H1 (cell line): ENCODE results near the gene PHLPP1. TPM values are rescaled to one million over a fixed set of nuclear protein-coding genes. Genes with fewer than 3 reads are reported as not detected.

Source experiments
- CTCF ChIA-PET: fragments of 300-600 bp; sonication (Branson Sonifier 250); formaldehyde crosslinking; loops from one replicate; lab custom pipeline; 2021; ENCODE audit not compliant: partially characterized antibody; lab: Charles Lee
- POLR2A ChIA-PET: fragments of 300-600 bp; sonication (Branson Sonifier 250); formaldehyde crosslinking; loops from one replicate; lab custom pipeline; 2021; ENCODE audit warnings: inconsistent platforms; ENCODE audit not compliant: partially characterized antibody; lab: Charles Lee
- DNase-seq, 2 experiments: peaks; one replicate each; pipeline versions ENCODE4 v3.0.0 to v3.0.0-alpha.2; 2010 to 2022; ENCODE audit warnings: low spot score in 2 of 2, low read depth in 1 of 2, mixed read lengths in 1 of 2
- FAIRE-seq: peaks from 2 replicates; lab custom pipeline; 2011; peaks lifted over from hg19 to GRCh38; lab: Jason Lieb, UNC
- H2AFZ ChIP-seq: 2 replicates; pipeline ENCODE4 v1.8.1; 2012; ENCODE audit warnings: low read length, inconsistent platforms
- H2AK5ac ChIP-seq: 2 replicates; pipeline ENCODE4 v1.6.1; 2013; ENCODE audit warnings: low read depth, low read length
- H2BK120ac ChIP-seq: replicated peaks from 2 replicates; pipeline ENCODE3; 2013; ENCODE audit warnings: low read depth, low read length, inconsistent platforms
- H2BK12ac ChIP-seq: 2 replicates; pipeline ENCODE4 v1.6.1; 2013; ENCODE audit warnings: low read depth, low read length
- H2BK15ac ChIP-seq: 2 replicates; pipeline ENCODE4 v1.6.1; 2013; ENCODE audit warnings: low read length
- H2BK20ac ChIP-seq: 2 replicates; pipeline ENCODE4 v1.6.1; 2013; ENCODE audit warnings: low read length
- H2BK5ac ChIP-seq: 2 replicates; pipeline ENCODE4 v1.6.1; 2013; ENCODE audit warnings: low read depth, low read length
- H3K14ac ChIP-seq: 2 replicates; pipeline ENCODE4 v1.6.1; 2013; ENCODE audit warnings: inconsistent platforms; ENCODE audit not compliant: insufficient read length
- H3K18ac ChIP-seq: 2 replicates; pipeline ENCODE4 v1.6.1; 2013; ENCODE audit warnings: low read length; ENCODE audit errors: extremely low read depth
- H3K23ac ChIP-seq: 2 replicates; pipeline ENCODE4 v1.6.1; 2013; ENCODE audit warnings: inconsistent platforms; ENCODE audit not compliant: insufficient read length
- H3K23me2 ChIP-seq: 2 replicates; pipeline ENCODE4 v1.6.1; 2013; ENCODE audit warnings: low read depth, low read length
- H3K27ac ChIP-seq: 2 replicates; pipeline ENCODE4 v1.6.1; 2011; ENCODE audit warnings: low read depth, low read length, inconsistent platforms
- H3K27me3 ChIP-seq, 4 experiments: replicated peaks in 1 of 4; 1 replicate in 1 of 4; 2 replicates in 3 of 4; pipeline versions ENCODE4 v1.6.1 to v1.8.1; 2011 to 2013; ENCODE audit warnings: low read length in 3 of 4, mild to moderate bottlenecking in 3 of 4, inconsistent platforms in 2 of 4, mixed read lengths in 2 of 4, moderate library complexity in 1 of 4; ENCODE audit not compliant: control insufficient read depth in 3 of 4, insufficient read depth in 3 of 4; ENCODE audit errors: extremely low read depth in 1 of 4
- H3K36me3 ChIP-seq, 4 experiments: 2 replicates each; pipeline versions ENCODE4 v1.6.1 to v1.8.1; 2011 to 2013; ENCODE audit warnings: mild to moderate bottlenecking in 4 of 4, low read length in 3 of 4, moderate library complexity in 2 of 4, control low read depth in 1 of 4, inconsistent platforms in 1 of 4; ENCODE audit not compliant: insufficient read depth in 4 of 4, control insufficient read depth in 2 of 4
- H3K4ac ChIP-seq: replicated peaks from 2 replicates; pipeline ENCODE3; 2013; ENCODE audit warnings: low read length, low read depth, mixed read lengths, inconsistent platforms; ENCODE audit not compliant: insufficient read length
- H3K4me1 ChIP-seq, 4 experiments: replicated peaks in 1 of 4; 1 replicate in 1 of 4; 2 replicates in 3 of 4; pipeline versions ENCODE4 v1.6.1 to v1.8.1; 2011 to 2013; ENCODE audit warnings: low read length in 3 of 4, inconsistent platforms in 2 of 4, mixed read lengths in 1 of 4; ENCODE audit not compliant: insufficient read depth in 4 of 4, control insufficient read depth in 3 of 4
- H3K4me2 ChIP-seq, 2 experiments: 2 replicates each; pipeline versions ENCODE4 v1.6.1 to v1.8.1; 2011 to 2013; ENCODE audit warnings: low read depth in 2 of 2, low read length in 2 of 2, control low read depth in 1 of 2, inconsistent platforms in 1 of 2, mild to moderate bottlenecking in 1 of 2; ENCODE audit not compliant: insufficient read depth in 1 of 2
- H3K4me3 ChIP-seq, 4 experiments: fragments of 200-600, 300-600 bp in 1 of 4; sonication (generic), shearing (Covaris generic), sonication (Bioruptor Twin) in 1 of 4; 2 replicates each; pipeline versions ENCODE4 v1.5.1 to v1.8.1; 2011 to 2016; ENCODE audit warnings: low read length in 4 of 4, low read depth in 3 of 4, control low read depth in 2 of 4, inconsistent platforms in 2 of 4, mild to moderate bottlenecking in 2 of 4, mixed read lengths in 1 of 4, moderate library complexity in 1 of 4; ENCODE audit not compliant: insufficient read depth in 2 of 4; ENCODE audit errors: extremely low read depth in 1 of 4
- H3K56ac ChIP-seq: replicated peaks from 2 replicates; pipeline ENCODE3; 2013; ENCODE audit warnings: low read depth, mild to moderate bottlenecking, mixed read lengths, low read length, inconsistent platforms; ENCODE audit not compliant: insufficient read length
- H3K79me1 ChIP-seq: 2 replicates; pipeline ENCODE4 v1.6.1; 2013; ENCODE audit warnings: low read depth, low read length, control low read depth
- H3K79me2 ChIP-seq, 2 experiments: 2 replicates each; pipeline versions ENCODE4 v1.6.1 to v1.8.1; 2012 to 2013; ENCODE audit warnings: low read length in 2 of 2, mild to moderate bottlenecking in 2 of 2, inconsistent platforms in 1 of 2; ENCODE audit not compliant: insufficient read depth in 2 of 2, control insufficient read depth in 1 of 2
- H3K9ac ChIP-seq, 4 experiments: replicated peaks in 1 of 4; 1 replicate in 1 of 4; 2 replicates in 3 of 4; pipeline versions ENCODE4 v1.6.1 to v1.8.1; 2011 to 2013; ENCODE audit warnings: low read depth in 3 of 4, low read length in 3 of 4, control low read depth in 2 of 4, mild to moderate bottlenecking in 2 of 4, moderate library complexity in 2 of 4, inconsistent platforms in 1 of 4; ENCODE audit errors: extremely low read depth in 1 of 4
- H3K9me3 ChIP-seq, 2 experiments: 2 replicates each; pipeline versions ENCODE4 v1.6.1 to v1.8.1; 2012 to 2013; ENCODE audit warnings: mild to moderate bottlenecking in 2 of 2, moderate library complexity in 2 of 2, control low read depth in 1 of 2, inconsistent platforms in 1 of 2, low read depth in 1 of 2, low read length in 1 of 2, mixed read lengths in 1 of 2; ENCODE audit not compliant: insufficient read depth in 2 of 2
- H4K20me1 ChIP-seq, 2 experiments: replicated peaks in 1 of 2; 2 replicates each; pipeline versions ENCODE3 to v1.8.1; 2011 to 2013; ENCODE audit warnings: inconsistent platforms in 2 of 2, low read length in 2 of 2, mild to moderate bottlenecking in 1 of 2; ENCODE audit not compliant: insufficient read depth in 2 of 2, control insufficient read depth in 1 of 2
- H4K5ac ChIP-seq: 2 replicates; pipeline ENCODE4 v1.6.1; 2013; ENCODE audit warnings: low read length, low read depth, mixed read lengths, inconsistent platforms; ENCODE audit not compliant: insufficient read length
- H4K8ac ChIP-seq: 2 replicates; pipeline ENCODE4 v1.8.0; 2013; ENCODE audit warnings: mild to moderate bottlenecking, moderate library complexity, low read length, inconsistent platforms; ENCODE audit not compliant: insufficient read depth; ENCODE audit errors: extremely low read depth
- H4K91ac ChIP-seq: replicated peaks from 2 replicates; pipeline ENCODE3; 2013; ENCODE audit warnings: low read length, mixed read lengths, inconsistent platforms; ENCODE audit not compliant: insufficient read length
- BACH1 ChIP-seq: IDR thresholded peaks from 2 replicates; pipeline ENCODE4 v1.6.1; 2012; ENCODE audit warnings: low read length, improper control_type of control experiment
- BCL11A ChIP-seq, 2 experiments: IDR thresholded peaks; one replicate each; pipeline ENCODE4 v1.6.1; 2011; ENCODE audit warnings: low read depth in 2 of 2, low read length in 2 of 2, mild to moderate bottlenecking in 2 of 2
- CBX5 ChIP-seq: fragments of 300-800, 300-1000 bp; sonication (generic); IDR thresholded peaks from 2 replicates; pipeline ENCODE4 v1.7.1; 2016; ENCODE audit warnings: antibody characterized with exemption, low read length, low read depth
- CEBPB ChIP-seq: IDR thresholded peaks from 2 replicates; pipeline ENCODE4 v1.6.1; 2012; ENCODE audit warnings: low read depth, low read length
- EGR1 ChIP-seq: IDR thresholded peaks from 2 replicates; pipeline ENCODE4 v1.6.1; 2011; ENCODE audit warnings: low read depth, low read length, borderline replicate concordance
- FOSL1 ChIP-seq: IDR thresholded peaks from 2 replicates; pipeline ENCODE4 v1.6.1; 2011; ENCODE audit warnings: mild to moderate bottlenecking, low read depth, low read length, moderate library complexity; ENCODE audit not compliant: insufficient read depth
- HDAC2 ChIP-seq, 2 experiments: fragments of 300-600 bp in 1 of 2; sonication (generic) in 1 of 2; IDR thresholded peaks; 2 replicates each; pipeline ENCODE4 v1.6.1; 2011 to 2012; ENCODE audit warnings: low read depth in 2 of 2, low read length in 2 of 2, mild to moderate bottlenecking in 2 of 2, moderate library complexity in 2 of 2, borderline replicate concordance in 1 of 2, inconsistent platforms in 1 of 2
- JUN ChIP-seq: IDR thresholded peaks from 2 replicates; pipeline ENCODE4 v1.6.1; 2011; ENCODE audit warnings: low read depth, mild to moderate bottlenecking, improper control_type of control experiment, low read length
- MAFK ChIP-seq: IDR thresholded peaks from 2 replicates; pipeline ENCODE4 v1.6.1; 2012; ENCODE audit warnings: low read depth, mild to moderate bottlenecking, improper control_type of control experiment, low read length
- SIN3A ChIP-seq, 2 experiments: IDR thresholded peaks in 1 of 2; conservative IDR thresholded peaks in 1 of 2; 2 replicates each; pipeline ENCODE4 v1.6.1; 2011 to 2012; ENCODE audit warnings: low read length in 2 of 2, improper control_type of control experiment in 1 of 2, low read depth in 1 of 2, mild to moderate bottlenecking in 1 of 2
- WGBS, 2 experiments: shearing (Covaris generic) in 1 of 2; methylation state at CpG; one replicate each; pipeline versions ENCODE4 v1.1.6 to v1.1.7; 2013 to 2015; ENCODE audit warnings: low lambda C conversion rate in 2 of 2, mixed read lengths in 2 of 2, inconsistent platforms in 1 of 2, low coverage in 1 of 2, missing lambda C conversion rate in 1 of 2; ENCODE audit not compliant: insufficient replicate concordance in 2 of 2, insufficient coverage in 1 of 2, insufficient read length in 1 of 2; ENCODE audit errors: extremely low coverage in 1 of 2, missing lambda C conversion rate in 1 of 2; 5-methylcytosine and 5-hydroxymethylcytosine counted together
- polyA plus RNA-seq, 7 experiments: library from polyadenylated mRNA; depleted of rRNA in 3 of 7; stranded (reverse) in 5 of 7; unstranded in 2 of 7; fragments of >200 nt in 5 of 7; fragments of 200-250 nt in 2 of 7; gene quantifications; 1 replicate in 5 of 7; 2 replicates in 1 of 7; 4 replicates in 1 of 7; pipeline versions ENCODE4 v1.2.1 to v1.2.3, GENCODE V29; 2011 to 2013; ENCODE audit warnings: missing spikeins in 2 of 7, mixed read lengths in 2 of 7
- total RNA-seq: library from RNA; stranded (reverse); fragmentation: NEBNext Ultra II Directional; extraction: Animal tissue kit (Norgen Biotek cat#: 25700); gene quantifications from 2 replicates; pipeline ENCODE4 v1.2.1, GENCODE V29; 2021

The PHLPP1 gene
- total and polyA plus RNA-seq, 2 of the 8 experiments (the other 6 are each of a cell fraction or from before 2014, with no cell fraction given), result 28.0 to 66.3 TPM

GRCh38 chr18:62767836-62768557 is 52.7 kb downstream of the PHLPP1 start:
- no peak overlapping the region for H4K8ac ChIP-seq
- no peaks in the 10 kb centered on the region for H3K9me3 ChIP-seq
- H3K27me3 ChIP-seq, result no peaks in the 10 kb centered on the region
- peaks cover 2 to 3% of the 10 kb centered on the region in 2 experiments for H4K20me1 ChIP-seq
- H4K5ac ChIP-seq, result peak overlapping the region; percentile 76
- H2BK12ac ChIP-seq, result no peak overlapping the region
- no peak overlapping the region for H2AFZ ChIP-seq
- no peaks in the 10 kb centered on the region for H3K36me3 ChIP-seq
- no peaks in the 10 kb centered on the region for H3K23me2 ChIP-seq
- no peak overlapping the region for H2BK20ac ChIP-seq
- FAIRE-seq (peak; percentile 32), DNase-seq (no peak)
- H3K56ac ChIP-seq, result no peak overlapping the region
- H3K27ac ChIP-seq, result no peak overlapping the region
- H3K4me3 ChIP-seq, result no peak overlapping the region
- H3K14ac ChIP-seq, result no peak overlapping the region
- no peak overlapping the region for H3K9ac ChIP-seq
- no peak overlapping the region for H2BK5ac ChIP-seq
- H3K4ac ChIP-seq, result no peak overlapping the region
- H3K18ac ChIP-seq, result 0 out of 2 replicates have a peak overlapping the region, but pooled peaks have one; percentile 29
- no peak overlapping the region for H2AK5ac ChIP-seq
- WGBS, 2 experiments, result 75% methylated on average over 3 of the region's 3 CpGs; no CpG with 5 or more reads in 1 of the 2 experiments
- TF ChIP-seq FOSL1 (no peak), CEBPB (no peak), CBX5 (no peak), EGR1 (no peak), HDAC2 (IDR thresholded peaks at IDR 0.05; ENCODE audit: borderline replicate concordance in 1 of 2, low read depth in 2 of 2, low read length in 2 of 2) (no peak), SIN3A (conservative IDR thresholded peaks at IDR 0.05 in 1 of 2, IDR thresholded peaks at IDR 0.05 in 1 of 2; ENCODE audit: low read depth in 1 of 2, low read length in 2 of 2) (no peak), JUN (no peak), BCL11A (IDR thresholded peaks at IDR 0.05; ENCODE audit: low read depth in 2 of 2, low read length in 2 of 2) (no peak), BACH1 (no peak), MAFK (no peak)
- H4K91ac ChIP-seq, result no peak overlapping the region
- peaks cover 3 to 97% of the 10 kb centered on the region in 2 experiments; a peak in 3 of 4 replicates for H3K79me2 ChIP-seq
- no peak overlapping the region for H3K4me2 ChIP-seq
- H3K4me1 ChIP-seq, result peaks cover 1 to 18% (median 14%) of the 10 kb centered on the region in 4 experiments; a peak in 6 of 7 replicates
- H2BK120ac ChIP-seq, result no peak overlapping the region
- peaks cover 5% of the 10 kb centered on the region for H3K79me1 ChIP-seq
- ChIA-PET POLR2A (interaction anchor here (1.0 to 2.9 kb wide), 3 partner anchors 8 to 12 kb away, joined by 3 to 9 read pairs (median 3); no protein-coding TSS in a partner anchor), CTCF (no interaction called here)
- H3K23ac ChIP-seq, result no peak overlapping the region
- H2BK15ac ChIP-seq, result no peak overlapping the region
